ENCODE results near the gene HCAR1. TPM values are rescaled to one million over a fixed set of nuclear protein-coding genes. Genes with fewer than 3 reads are reported as not detected.

Gene HCAR1
- total and polyA plus RNA-seq, 2 of the 4 experiments (the other 2 are of a cell fraction) = 0.03 TPM; not detected in 1

DNA sequence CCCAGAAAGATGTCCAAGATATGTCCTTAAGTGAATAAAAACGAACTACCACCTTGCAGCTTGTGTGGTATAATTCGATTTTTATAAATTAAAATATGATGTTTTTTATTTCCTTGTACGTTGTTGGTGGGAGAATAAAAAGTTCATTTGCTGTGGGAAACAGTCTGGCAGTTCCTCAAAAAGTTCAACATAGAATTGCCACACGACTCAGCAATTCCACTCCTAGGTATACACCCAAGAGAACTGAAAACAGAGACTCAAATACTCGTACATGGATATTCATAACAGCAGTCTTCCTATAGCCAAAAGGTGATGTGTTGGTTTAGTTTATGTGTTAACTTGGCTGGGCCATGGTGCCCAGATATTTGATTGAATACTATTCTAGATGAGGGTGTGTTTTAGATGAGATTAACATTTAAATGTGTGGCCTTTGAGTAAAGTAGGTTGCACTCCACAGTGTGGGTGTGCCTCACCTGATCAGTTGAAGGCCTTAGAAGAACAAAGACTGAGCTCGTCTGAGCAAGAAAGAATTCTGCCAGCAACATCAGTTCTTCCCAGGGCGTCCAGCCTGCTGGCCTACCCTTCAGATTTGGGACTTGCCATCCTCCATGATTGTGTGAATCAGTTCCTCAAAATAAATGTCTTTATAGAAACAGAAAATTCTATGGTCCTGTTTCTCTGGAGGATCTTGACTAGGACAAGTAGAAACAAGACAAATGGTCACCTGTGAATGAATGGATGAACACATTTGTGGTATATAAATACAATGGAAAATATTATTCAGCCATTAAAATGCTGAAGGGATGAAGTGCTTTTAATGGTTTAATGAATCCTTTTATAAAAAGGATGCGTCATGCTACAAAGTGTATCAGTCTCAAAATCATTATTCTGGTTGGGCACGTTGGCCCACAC is 16.8 kb upstream of the HCAR1 start:
- BruUV-seq (replicated peaks) = no TSS peak
- no peak overlapping the region for H2AFZ ChIP-seq (replicated peaks; ENCODE audit: low read length, poor library complexity)
- dilution Hi-C loops (cut with HindIII; ENCODE audit: low sequenced_read_pairs, unreplicated experiment) = no loop called here

More for the DNA sequence above, 16.8 kb upstream of the HCAR1 start:
- Histone ChIP-seq H4K20me1 (ENCODE audit: insufficient read depth, low read length) (no peaks in the 10 kb centered on the region), H4K91ac (ENCODE audit: insufficient read depth, low read depth, low read length) (no peak overlapping the region), H3K56ac (ENCODE audit: extremely low read depth, insufficient read depth, low read length) (no peak overlapping the region), H2BK5ac (ENCODE audit: low read depth, low read length, poor library complexity, severe bottlenecking) (no peak overlapping the region), H2BK15ac (ENCODE audit: low read depth, low read length) (no peak overlapping the region), H3K27me3 (ENCODE audit: control insufficient read depth, insufficient read depth, low read length) (no peaks in the 10 kb centered on the region), H3K14ac (replicated peaks; ENCODE audit: low read depth, low read length) (no peak overlapping the region), H3K79me1 (ENCODE audit: low read depth in 1 of 2, low read length in 2 of 2) (no peaks in the 10 kb centered on the region), H3K9me1 (ENCODE audit: insufficient read depth, low read length) (no peaks in the 10 kb centered on the region), H3K23ac (ENCODE audit: low read depth, low read length) (no peak overlapping the region), H2BK120ac (ENCODE audit: low read depth, low read length) (no peak overlapping the region), H3K4me3 (ENCODE audit: insufficient read depth, low read depth, low read length) (no peak overlapping the region), H3K4ac (ENCODE audit: low read depth, low read length) (no peak overlapping the region), H3K9me3 (ENCODE audit: control insufficient read depth, insufficient read depth, low read length) (no peaks in the 10 kb centered on the region), H3K4me1 (ENCODE audit: control insufficient read depth, insufficient read depth, low read length) (no peaks in the 10 kb centered on the region), H3K4me2 (ENCODE audit: low read depth, low read length) (no peak overlapping the region), H2AK9ac (replicated peaks; ENCODE audit: low read depth, low read length, poor library complexity) (no peak overlapping the region), H3K9ac (ENCODE audit: low read depth, low read length) (no peak overlapping the region), H3K27ac (ENCODE audit: insufficient read depth, low read length) (no peak overlapping the region), H4K8ac (ENCODE audit: low read depth in 2 of 2, low read length in 2 of 2) (no peak overlapping the region), H2AK5ac (ENCODE audit: low read depth, low read length) (no peak overlapping the region), H3K18ac (ENCODE audit: low read depth, low read length) (no peak overlapping the region), H3K36me3 (ENCODE audit: control insufficient read depth, insufficient read depth, low read length) (no peaks in the 10 kb centered on the region), H4K5ac (ENCODE audit: low read depth, low read length) (no peak overlapping the region), H2BK20ac (ENCODE audit: low read depth, low read length) (no peak overlapping the region)
- no peak for TF ChIP-seq CEBPB (IDR thresholded peaks at IDR 0.05; ENCODE audit: low read depth, low read length)
- no peak for TF ChIP-seq RCOR1 (IDR thresholded peaks at IDR 0.05; ENCODE audit: insufficient replicate concordance, low read length)
- no peak for TF ChIP-seq MAZ (IDR thresholded peaks at IDR 0.05; ENCODE audit: borderline replicate concordance, low read depth, low read length)
- no peak for TF ChIP-seq RAD21 (IDR thresholded peaks at IDR 0.05; ENCODE audit: low read length)
- ATAC-seq (ENCODE audit: low read depth) (no peak), DNase-seq (no peak)
- ChIA-PET CTCF (no interaction called here), POLR2A (ENCODE audit: unreplicated experiment) (no interaction called here)
- intact Hi-C loops (cut with micrococcal nuclease) = no loop called here
- in situ Hi-C loops (cut with MboI; ENCODE audit: low sequenced_read_pairs) = no loop called here
- 100% methylated on average over 1 to 2 of the region's 9 CpGs for WGBS, 2 experiments (ENCODE audit: extremely low coverage in 2 of 2, insufficient read length in 1 of 2)

Measured in IMR-90 (cell line).